Parathyroid adenoma (tissue), 2 donors: Measurements from ENCODE around the gene WFS1.
A peak's percentile ranks its signal among the peaks of the same experiment; 100 is the strongest.

ENCODE experiments used
- H2AFZ ChIP-seq: fragments of 300-600 bp; sonication (generic); one replicate; pipeline ENCODE4 v1.7.0; 2017; ENCODE audit warnings: antibody characterized with exemption, mild to moderate bottlenecking
- H3K27ac ChIP-seq: fragments of 300-600 bp; sonication (generic); one replicate; pipeline ENCODE4 v1.7.0; 2017
- H3K27me3 ChIP-seq: fragments of 300-600 bp; sonication (generic); one replicate; pipeline ENCODE4 v1.7.0; 2017; ENCODE audit warnings: low read length; ENCODE audit not compliant: control insufficient read depth, insufficient read depth
- H3K36me3 ChIP-seq: fragments of 300-600 bp; sonication (generic); one replicate; pipeline ENCODE4 v1.7.0; 2017; ENCODE audit warnings: low read length; ENCODE audit not compliant: control insufficient read depth, insufficient read depth
- H3K4me1 ChIP-seq: fragments of 300-600 bp; sonication (generic); one replicate; pipeline ENCODE4 v1.7.0; 2017; ENCODE audit warnings: control low read depth
- H3K4me2 ChIP-seq: fragments of 300-600 bp; sonication (generic); one replicate; pipeline ENCODE4 v1.7.0; 2017; ENCODE audit warnings: low read length
- H3K4me3 ChIP-seq: fragments of 300-600 bp; sonication (generic); one replicate; pipeline ENCODE4 v1.7.0; 2017; ENCODE audit warnings: low read depth, low read length
- H3K79me2 ChIP-seq: fragments of 300-600 bp; sonication (generic); one replicate; pipeline ENCODE4 v1.7.0; 2017; ENCODE audit warnings: control low read depth
- H3K9ac ChIP-seq: fragments of 300-600 bp; sonication (generic); one replicate; pipeline ENCODE4 v1.7.0; 2017; ENCODE audit warnings: mild to moderate bottlenecking
- H3K9me3 ChIP-seq: fragments of 300-600 bp; sonication (generic); one replicate; pipeline ENCODE4 v1.7.0; 2017; ENCODE audit warnings: low read length; ENCODE audit not compliant: control insufficient read depth
- CTCF ChIP-seq: fragments of 300-600 bp; sonication (generic); IDR thresholded peaks from one replicate; pipeline ENCODE4 v1.7.0; 2017; ENCODE audit warnings: antibody characterized with exemption, mild to moderate bottlenecking
- donor health status: primary hyperparathyroidism.

WFS1 gene

GRCh38 chr4:6307891-6308290 is 38.2 kb downstream of the WFS1 start:
- no peak for TF ChIP-seq CTCF
- H3K9me3 ChIP-seq: no peaks in the 10 kb centered on the region
- no peak overlapping the region for H3K27ac ChIP-seq
- H3K4me3 ChIP-seq: no peak overlapping the region
- no peak overlapping the region for H2AFZ ChIP-seq
- no peaks in the 10 kb centered on the region for H3K36me3 ChIP-seq
- no peak overlapping the region for H3K4me2 ChIP-seq
- H3K79me2 ChIP-seq: no peaks in the 10 kb centered on the region
- H3K4me1 ChIP-seq: no peaks in the 10 kb centered on the region
- no peak overlapping the region for H3K9ac ChIP-seq
- peaks cover 5% of the 10 kb centered on the region for H3K27me3 ChIP-seq

GRCh38 chr4:6308899-6309643 is 39.4 kb downstream of the WFS1 start:
- Histone ChIP-seq H3K27ac (no peak overlapping the region), H3K4me1 (no peaks in the 10 kb centered on the region), H3K4me2 (peak overlapping the region; percentile 35), H3K4me3 (peak overlapping the region; percentile 27), H3K9ac (no peak overlapping the region), H3K27me3 (peaks cover 5% of the 10 kb centered on the region), H3K79me2 (no peaks in the 10 kb centered on the region), H3K9me3 (no peaks in the 10 kb centered on the region), H3K36me3 (no peaks in the 10 kb centered on the region), H2AFZ (peak overlapping the region; percentile 72)
- TF ChIP-seq CTCF: no peak

GRCh38 chr4:6309777-6310176 is 40.1 kb downstream of the WFS1 start:
- Histone ChIP-seq H3K79me2 (no peaks in the 10 kb centered on the region), H3K9ac (no peak overlapping the region), H3K9me3 (no peaks in the 10 kb centered on the region), H2AFZ (peak overlapping the region; percentile 72), H3K4me1 (no peaks in the 10 kb centered on the region), H3K4me2 (no peak overlapping the region), H3K27ac (no peak overlapping the region), H3K36me3 (no peaks in the 10 kb centered on the region), H3K27me3 (peaks cover 5% of the 10 kb centered on the region), H3K4me3 (no peak overlapping the region)
- no peak for TF ChIP-seq CTCF

GRCh38 chr4:6313216-6313615 is 43.6 kb downstream of the WFS1 start:
- Histone ChIP-seq H3K79me2 (no peaks in the 10 kb centered on the region), H3K4me3 (no peak overlapping the region), H3K4me1 (no peaks in the 10 kb centered on the region), H3K27me3 (peaks cover 5% of the 10 kb centered on the region), H3K4me2 (no peak overlapping the region), H3K27ac (no peak overlapping the region), H3K9me3 (no peaks in the 10 kb centered on the region), H2AFZ (no peak overlapping the region), H3K36me3 (no peaks in the 10 kb centered on the region), H3K9ac (no peak overlapping the region)
- no peak for TF ChIP-seq CTCF

GRCh38 chr4:6316461-6317003 is 46.9 kb downstream of the WFS1 start:
- TF ChIP-seq CTCF: no peak
- Histone ChIP-seq H3K79me2 (no peaks in the 10 kb centered on the region), H3K4me3 (no peak overlapping the region), H3K27ac (no peak overlapping the region), H3K9ac (no peak overlapping the region), H3K36me3 (no peaks in the 10 kb centered on the region), H2AFZ (no peak overlapping the region), H3K4me2 (no peak overlapping the region), H3K4me1 (no peaks in the 10 kb centered on the region), H3K9me3 (no peaks in the 10 kb centered on the region), H3K27me3 (no peaks in the 10 kb centered on the region)
